ENCODE data around the gene SGO1.

SGO1 gene

GRCh38 chr3:20154928-20155327 lies 31.1 kb downstream of the SGO1 start:
- DNase-seq (ENCODE audit: low spot score) = no peak

- no peak for DNase-seq (ENCODE audit: low spot score)
Measured at GRCh38 chr3:20154078-20154477, 31.9 kb downstream of the SGO1 start.

GRCh38 chr3:20148466-20148865 lies 37.5 kb downstream of the SGO1 start:
- DNase-seq (ENCODE audit: low spot score) = no peak

GRCh38 chr3:20147361-20147760 lies 38.6 kb downstream of the SGO1 start:
- DNase-seq (ENCODE audit: low spot score) = no peak

GRCh38 chr3:20146301-20146700 lies 39.7 kb downstream of the SGO1 start:
- DNase-seq (ENCODE audit: low spot score) = no peak

GRCh38 chr3:20145874-20146273 lies 40.1 kb downstream of the SGO1 start:
- DNase-seq (ENCODE audit: low spot score) = no peak

GRCh38 chr3:20143519-20143918 lies 42.5 kb downstream of the SGO1 start:
- DNase-seq (ENCODE audit: low spot score) = no peak

- DNase-seq (ENCODE audit: low spot score) = no peak
Measured at GRCh38 chr3:20142517-20142916, 43.5 kb downstream of the SGO1 start.

GRCh38 chr3:20141851-20142250 lies 44.2 kb downstream of the SGO1 start:
- DNase-seq (ENCODE audit: low spot score) = no peak

- DNase-seq (ENCODE audit: low spot score) = no peak
Measured at GRCh38 chr3:20141316-20141715, 44.7 kb downstream of the SGO1 start.

- DNase-seq (ENCODE audit: low spot score) = no peak
Measured at GRCh38 chr3:20140881-20141280, 45.1 kb downstream of the SGO1 start.

- no peak for DNase-seq (ENCODE audit: low spot score)
Measured at GRCh38 chr3:20137647-20138046, 48.4 kb downstream of the SGO1 start.

GRCh38 chr3:20136231-20136630 lies 49.8 kb downstream of the SGO1 start:
- no peak for DNase-seq (ENCODE audit: low spot score)

- no peak for DNase-seq (ENCODE audit: low spot score)
Measured at GRCh38 chr3:20130106-20130505, 55.9 kb downstream of the SGO1 start.

GRCh38 chr3:20128358-20128757 lies 57.6 kb downstream of the SGO1 start:
- no peak for DNase-seq (ENCODE audit: low spot score)

GRCh38 chr3:20125897-20126296 lies 60.1 kb downstream of the SGO1 start:
- DNase-seq (ENCODE audit: low spot score) = no peak

- DNase-seq (ENCODE audit: low spot score) = no peak
Measured at GRCh38 chr3:20125289-20125688, 60.7 kb downstream of the SGO1 start.

- DNase-seq (ENCODE audit: low spot score) = no peak
Measured at GRCh38 chr3:20123131-20123652, 62.8 kb downstream of the SGO1 start.

GRCh38 chr3:20121088-20121487 lies 64.9 kb downstream of the SGO1 start:
- no peak for DNase-seq (ENCODE audit: low spot score)

All from CD4-positive, alpha-beta T cell treated with Interleukin-6 at 100 ng/mL for 8 hours (primary cell).